Measurements from ENCODE around the gene COL20A1.

- TF ChIP-seq CTCF (IDR thresholded peaks at IDR 0.05) (no peak), REST (IDR thresholded peaks at IDR 0.05; ENCODE audit: insufficient read depth in 1 of 2, low read depth in 2 of 2, low read length in 1 of 2) (no peak), POLR2AphosphoS5 (IDR thresholded peaks at IDR 0.05; ENCODE audit: low read depth, low read length) (no peak), SIN3A (IDR thresholded peaks at IDR 0.05; ENCODE audit: borderline replicate concordance, insufficient read depth, low read depth, low read length) (no peak)
Observed at GRCh38 chr20:63365601-63366389, 72.8 kb downstream of the COL20A1 start.
